ENCODE results near the gene OR5A2. TPM values are rescaled to one million over a fixed set of nuclear protein-coding genes. Genes with fewer than 3 reads are reported as not detected.

Gene OR5A2
- polyA plus RNA-seq, 2 of the 4 experiments (the other 2 are of a cell fraction) = not detected

- no peak for TF ChIP-seq MAX (IDR thresholded peaks at IDR 0.05)
- TF ChIP-seq POLR2A (IDR thresholded peaks at IDR 0.05; ENCODE audit: low read length) = no peak
These were observed 12.6 kb downstream of the OR5A2 start (continued) for GRCh38 chr11:59413646-59414045.

GRCh38 chr11:59403546-59403945 lies 22.7 kb downstream of the OR5A2 start:
- no peak for FAIRE-seq
- H3K27ac ChIP-seq = no peak overlapping the region
- DNase-seq (ENCODE audit: low read depth in 1 of 2, low spot score in 1 of 2) = peak in 1 of 2 experiments; percentile 2
- no peaks in the 10 kb centered on the region for H3K9me3 ChIP-seq
- ChIA-PET POLR2A (no interaction called here), CTCF (interaction anchor here (1.2 kb wide), 1 partner anchor 10 kb away, joined by 3 read pairs; no protein-coding TSS in a partner anchor)
- TF ChIP-seq ZFP36 (IDR thresholded peaks at IDR 0.05; ENCODE audit: borderline replicate concordance, partially characterized antibody) (peak; percentile 84), CHD4 (IDR thresholded peaks at IDR 0.05; ENCODE audit: borderline replicate concordance) (no peak)
- H3K4me3 ChIP-seq = no peak overlapping the region
- ATAC-seq = no peak
- no peak overlapping the region for H3K4me2 ChIP-seq
- H3K4me1 ChIP-seq = no peaks in the 10 kb centered on the region

GRCh38 chr11:59401262-59401552 lies 25.0 kb downstream of the OR5A2 start:
- Histone ChIP-seq H3K4me1 (no peaks in the 10 kb centered on the region), H3K4me2 (no peak overlapping the region), H3K27ac (no peak overlapping the region), H3K4me3 (no peak overlapping the region), H3K9me3 (no peaks in the 10 kb centered on the region)
- POLR2A ChIA-PET = no interaction called here
- WGBS (ENCODE audit: missing lambda C conversion rate) = 3% methylated on average over 2 of the region's 2 CpGs
- FAIRE-seq (no peak), DNase-seq (ENCODE audit: low read depth in 1 of 2, low spot score in 1 of 2) (no peak), ATAC-seq (no peak)
- TF ChIP-seq SREBF2 (IDR thresholded peaks at IDR 0.05) (no peak), RFX5 (IDR thresholded peaks at IDR 0.05) (no peak), RAD21 (conservative IDR thresholded peaks at IDR 0.05 in 1 of 2, IDR thresholded peaks at IDR 0.05 in 1 of 2) (no peak), EP300 (IDR thresholded peaks at IDR 0.05) (no peak), FOSB (CRISPR knock-in tag; IDR thresholded peaks at IDR 0.05) (no peak), KDM1A (IDR thresholded peaks at IDR 0.05; ENCODE audit: low read depth) (no peak), CBX8 (IDR thresholded peaks at IDR 0.05) (no peak), HES2 (IDR thresholded peaks at IDR 0.05) (no peak), SMC3 (IDR thresholded peaks at IDR 0.05) (no peak), JUNB (IDR thresholded peaks at IDR 0.05) (no peak), TP53 (CRISPR knock-in tag; IDR thresholded peaks at IDR 0.05) (no peak), KDM5A (IDR thresholded peaks at IDR 0.05) (no peak), CHD2 (IDR thresholded peaks at IDR 0.05; ENCODE audit: low read length, partially characterized antibody) (no peak), CTCF (IDR thresholded peaks at IDR 0.05) (no peak), EHMT2 (IDR thresholded peaks at IDR 0.05; ENCODE audit: low read depth) (no peak), RARB (CRISPR knock-in tag; IDR thresholded peaks at IDR 0.05) (no peak)
- CTCF ChIA-PET = interaction anchor here (1.2 to 1.5 kb wide), 3 partner anchors 22 to 230 kb away, joined by 3 to 4 read pairs (median 4); partner anchors contain the start of gene DTX4

GRCh38 chr11:59400461-59401261 lies 25.6 kb downstream of the OR5A2 start:
- 28% methylated on average over 3 of the region's 3 CpGs for WGBS (ENCODE audit: missing lambda C conversion rate)
- no peak for TF ChIP-seq HEYL (CRISPR knock-in tag; IDR thresholded peaks at IDR 0.05)
- no peak for TF ChIP-seq HDAC2 (IDR thresholded peaks at IDR 0.05)
- no peak for TF ChIP-seq ELK1 (IDR thresholded peaks at IDR 0.05; ENCODE audit: low read depth, low read length)
- TF ChIP-seq CBX8 (IDR thresholded peaks at IDR 0.05) = no peak
- TF ChIP-seq KDM1A (IDR thresholded peaks at IDR 0.05; ENCODE audit: low read depth) = no peak
- no peak for TF ChIP-seq RAD21 (conservative IDR thresholded peaks at IDR 0.05 in 1 of 2, IDR thresholded peaks at IDR 0.05 in 1 of 2)
- no peak for TF ChIP-seq RFX5 (IDR thresholded peaks at IDR 0.05)
- no peak for TF ChIP-seq KDM5A (IDR thresholded peaks at IDR 0.05)
- TF ChIP-seq POLR2A (IDR thresholded peaks at IDR 0.05; ENCODE audit: low read length) = no peak
- no peak for TF ChIP-seq ESRRA (IDR thresholded peaks at IDR 0.05; ENCODE audit: borderline replicate concordance, low read length)
- no peak for TF ChIP-seq NPAS2 (CRISPR knock-in tag; IDR thresholded peaks at IDR 0.05; ENCODE audit: borderline replicate concordance)
- Histone ChIP-seq H3K4me2 (no peak overlapping the region), H3K27ac (no peak overlapping the region), H3K4me1 (no peaks in the 10 kb centered on the region), H3K9me3 (no peaks in the 10 kb centered on the region), H3K4me3 (no peak overlapping the region)
- POLR2A ChIA-PET = no interaction called here
- DNase-seq (ENCODE audit: low read depth in 1 of 2, low spot score in 1 of 2) (no peak), FAIRE-seq (no peak), ATAC-seq (no peak)
- CTCF ChIA-PET = interaction anchor here (1.1 to 1.5 kb wide), 4 partner anchors 12 to 229 kb away, joined by 3 to 4 read pairs (median 4); partner anchors contain the start of gene DTX4

All from A549 (cell line).